ENCODE measurements around the gene GPR89A.
"Not testable (repeated sequence)": the region's sequence is repeated elsewhere in the genome, so short reads cannot be mapped to it uniquely, and the experiment has no call there.

- TF ChIP-seq CTCF (conservative IDR thresholded peaks at IDR 0.05; ENCODE audit: low read depth in 2 of 2); EZH2phosphoT487 (IDR thresholded peaks at IDR 0.05; ENCODE audit: unreplicated experiment); EZH2 (IDR thresholded peaks at IDR 0.05; ENCODE audit: low read depth, unreplicated experiment); REST (IDR thresholded peaks at IDR 0.05; ENCODE audit: unreplicated experiment); NANOG (IDR thresholded peaks at IDR 0.05; ENCODE audit: borderline replicate concordance); ETS1 (IDR thresholded peaks at IDR 0.05); POLR2AphosphoS5 (IDR thresholded peaks at IDR 0.05; ENCODE audit: low read depth): not testable (repeated sequence)
Observed at GRCh38 chr1:145586820-145587219, 21.0 kb upstream of the GPR89A start.

Data from GM23338 (cell line).